Thyroid gland (tissue), 4 donors: ENCODE results near the gene FANCG. TPM values are rescaled to one million over a fixed set of nuclear protein-coding genes. Genes with fewer than 3 reads are reported as not detected.

Source experiments
- DNase-seq, 2 donors: peaks; one replicate each; pipeline ENCODE4 v3.0.0-alpha.2; 2019
- H3K27ac ChIP-seq, 3 donors: fragments of 200-600 bp; sonication (generic); 1 replicate in 2 of 3; 2 replicates in 1 of 3; pipeline ENCODE4 v1.5.1; 2016 to 2019; ENCODE audit warnings: mild to moderate bottlenecking in 1 of 3, moderate library complexity in 1 of 3
- H3K27me3 ChIP-seq: fragments of 200-600 bp; sonication (generic); one replicate; pipeline ENCODE4 v1.5.1; 2019
- H3K36me3 ChIP-seq, 2 donors: fragments of 200-600 bp; sonication (generic); one replicate each; pipeline ENCODE4 v1.5.1; 2016 to 2019
- H3K4me1 ChIP-seq, 2 donors: fragments of 200-600 bp; sonication (generic); one replicate each; pipeline ENCODE4 v1.5.1; 2017 to 2019
- H3K4me3 ChIP-seq, 3 donors: fragments of 200-600 bp; sonication (generic); replicated peaks in 1 of 3; 1 replicate in 2 of 3; 2 replicates in 1 of 3; pipeline ENCODE4 v1.5.1; 2016; ENCODE audit warnings: mild to moderate bottlenecking in 1 of 3
- H3K9me3 ChIP-seq: fragments of 200-600 bp; sonication (generic); one replicate; pipeline ENCODE4 v1.5.1; 2017
- POLR2A ChIP-seq, 2 donors: fragments of 450-650 bp; IDR thresholded peaks; one replicate each; pipeline ENCODE4 v1.6.1; 2017; ENCODE audit warnings: antibody characterized with exemption in 2 of 2, mild to moderate bottlenecking in 2 of 2, moderate library complexity in 1 of 2
- WGBS, 2 donors: methylation state at CpG; one replicate each; pipeline ENCODE4 v1.1.5; 2017; 5-methylcytosine and 5-hydroxymethylcytosine counted together
- intact Hi-C: fragments of 100-400 bp; cut with DNase I; formaldehyde crosslinking; loops from one replicate; pipeline ENCODE4 v1.15.1; 2023
- total RNA-seq, 4 donors: library from RNA; depleted of rRNA; stranded (reverse); fragments of >200 nt; gene quantifications; one replicate each; pipeline ENCODE4 v1.2.3, GENCODE V29; 2016
- TF ChIP-seq, protein P1 (sequence below), 6 experiments: fragments of 200-600 bp in 3 of 6; fragments of 450-650 bp in 3 of 6; sonication (generic) in 3 of 6; IDR thresholded peaks; one replicate each; pipeline ENCODE4 v1.5.1; 2016 to 2019; ENCODE audit warnings: antibody characterized with exemption in 6 of 6, mild to moderate bottlenecking in 2 of 6, inconsistent platforms in 1 of 6, moderate library complexity in 1 of 6

FANCG gene
- total RNA-seq, 4 donors from 2014 or later, result 8.6 to 13.8 (median 11.8) TPM

DNA sequence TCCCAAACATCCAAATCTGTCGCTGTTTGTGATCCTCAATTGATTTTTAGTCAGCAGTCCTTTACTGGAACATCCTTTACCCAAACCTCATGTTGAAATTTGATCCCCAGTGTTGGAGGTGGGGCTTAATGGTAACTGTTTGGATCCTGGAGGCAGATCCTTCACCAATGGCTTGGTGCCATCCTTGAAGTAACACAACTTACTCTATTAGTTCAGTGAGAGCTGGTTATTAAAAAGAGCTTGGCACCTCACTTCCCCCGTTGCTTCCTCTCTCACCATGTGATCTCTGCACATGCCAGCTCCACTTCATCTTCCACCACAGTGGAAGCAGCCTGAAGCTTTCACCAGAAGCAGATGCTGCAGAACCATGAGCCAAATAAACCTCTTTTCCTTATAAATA lies 49.9 kb downstream of the FANCG start:
- Histone ChIP-seq H3K9me3 (no peaks in the 10 kb centered on the region), H3K4me3 (no peak overlapping the region), H3K36me3 (peaks cover 0 to 7% of the 10 kb centered on the region in 2 donors), H3K27ac (no peak overlapping the region), H3K27me3 (no peaks in the 10 kb centered on the region), H3K4me1 (no peaks in the 10 kb centered on the region)
- intact Hi-C loops, result no loop called here
- 58 to 70% methylated on average over 2 of the region's 2 CpGs for WGBS, 2 donors
- DNase-seq, result peak; percentile 5 to 11
- TF ChIP-seq POLR2A (IDR thresholded peaks at IDR 0.05), result no peak

DNA sequence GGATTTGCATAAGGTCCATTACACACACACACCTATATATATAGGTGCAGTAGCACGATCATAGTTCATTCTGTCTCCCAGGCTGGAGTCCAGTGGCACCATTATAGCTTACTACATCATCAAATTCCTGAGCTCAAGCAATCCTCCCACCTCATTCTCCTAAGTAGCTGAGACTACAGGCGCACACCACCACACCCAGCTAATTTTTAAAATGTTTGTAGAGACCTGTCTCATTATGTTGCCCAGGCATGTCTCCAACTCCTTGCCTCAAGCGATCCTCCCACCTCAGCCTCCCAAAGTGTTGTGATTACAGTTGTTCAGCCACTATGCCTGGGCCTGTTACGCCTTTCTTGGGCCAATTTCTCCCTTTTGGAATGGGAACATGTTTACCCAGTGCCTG lies 50.5 kb downstream of the FANCG start:
- Histone ChIP-seq H3K4me3 (no peak overlapping the region), H3K9me3 (no peaks in the 10 kb centered on the region), H3K4me1 (no peaks in the 10 kb centered on the region), H3K27ac (no peak overlapping the region), H3K36me3 (peaks cover 0 to 7% of the 10 kb centered on the region in 2 donors), H3K27me3 (no peaks in the 10 kb centered on the region)
- intact Hi-C loops, result no loop called here
- 74 to 94% methylated on average over 4 of the region's 4 CpGs for WGBS, 2 donors
- no peak for DNase-seq
- no peak for TF ChIP-seq POLR2A (IDR thresholded peaks at IDR 0.05)
- TF ChIP-seq, protein P1, sequence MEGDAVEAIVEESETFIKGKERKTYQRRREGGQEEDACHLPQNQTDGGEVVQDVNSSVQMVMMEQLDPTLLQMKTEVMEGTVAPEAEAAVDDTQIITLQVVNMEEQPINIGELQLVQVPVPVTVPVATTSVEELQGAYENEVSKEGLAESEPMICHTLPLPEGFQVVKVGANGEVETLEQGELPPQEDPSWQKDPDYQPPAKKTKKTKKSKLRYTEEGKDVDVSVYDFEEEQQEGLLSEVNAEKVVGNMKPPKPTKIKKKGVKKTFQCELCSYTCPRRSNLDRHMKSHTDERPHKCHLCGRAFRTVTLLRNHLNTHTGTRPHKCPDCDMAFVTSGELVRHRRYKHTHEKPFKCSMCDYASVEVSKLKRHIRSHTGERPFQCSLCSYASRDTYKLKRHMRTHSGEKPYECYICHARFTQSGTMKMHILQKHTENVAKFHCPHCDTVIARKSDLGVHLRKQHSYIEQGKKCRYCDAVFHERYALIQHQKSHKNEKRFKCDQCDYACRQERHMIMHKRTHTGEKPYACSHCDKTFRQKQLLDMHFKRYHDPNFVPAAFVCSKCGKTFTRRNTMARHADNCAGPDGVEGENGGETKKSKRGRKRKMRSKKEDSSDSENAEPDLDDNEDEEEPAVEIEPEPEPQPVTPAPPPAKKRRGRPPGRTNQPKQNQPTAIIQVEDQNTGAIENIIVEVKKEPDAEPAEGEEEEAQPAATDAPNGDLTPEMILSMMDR (IDR thresholded peaks at IDR 0.05), result no peak

DNA sequence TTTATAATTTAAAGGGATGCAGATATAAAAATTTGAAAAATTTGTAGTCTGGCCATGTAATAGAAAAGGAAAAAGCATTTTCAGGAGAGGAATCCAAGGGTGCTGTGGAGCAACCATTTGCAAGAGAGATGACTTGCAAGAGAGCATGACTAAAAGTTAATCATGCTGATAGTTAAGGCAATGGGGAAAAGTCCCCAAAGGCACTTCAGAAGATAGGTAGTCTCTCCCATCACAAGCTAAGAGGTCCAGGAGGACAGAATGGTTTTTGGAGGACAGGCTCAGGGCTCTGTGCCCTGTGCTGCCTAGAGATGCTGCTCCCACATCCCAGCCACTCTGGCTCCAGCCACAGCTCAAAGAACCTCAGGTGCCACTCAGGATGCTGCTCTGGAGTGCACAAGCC lies 51.4 kb downstream of the FANCG start:
- H3K36me3 ChIP-seq, result peaks cover 0 to 7% of the 10 kb centered on the region in 2 donors
- no peak overlapping the region for H3K4me3 ChIP-seq
- no peak for DNase-seq
- H3K27me3 ChIP-seq, result no peaks in the 10 kb centered on the region
- intact Hi-C loops, result no loop called here
- no peaks in the 10 kb centered on the region for H3K4me1 ChIP-seq
- TF ChIP-seq POLR2A (IDR thresholded peaks at IDR 0.05), result no peak
- TF ChIP-seq, protein P1 (IDR thresholded peaks at IDR 0.05), result no peak
- no peaks in the 10 kb centered on the region for H3K9me3 ChIP-seq
- H3K27ac ChIP-seq, result no peak overlapping the region

DNA sequence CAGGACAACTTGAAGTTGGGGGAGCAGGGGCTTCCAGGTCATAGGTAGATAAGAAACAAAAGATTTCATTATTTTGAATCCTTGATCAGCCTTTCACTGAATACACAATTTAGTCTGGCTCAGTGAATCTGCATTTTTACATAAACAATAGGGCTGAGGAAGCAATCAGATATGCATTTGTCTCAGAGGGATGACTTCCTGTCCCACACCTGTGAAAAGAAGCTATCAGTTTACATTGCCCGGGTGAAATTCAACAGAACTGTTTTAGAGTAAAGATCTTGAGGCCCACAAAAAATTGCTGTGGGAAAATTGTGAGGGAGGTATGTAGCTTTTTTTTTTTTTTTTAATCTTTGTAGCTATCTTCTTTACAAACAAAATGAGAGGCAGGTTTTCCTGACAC lies 51.9 kb downstream of the FANCG start:
- TF ChIP-seq, protein P1 (IDR thresholded peaks at IDR 0.05), result no peak
- TF ChIP-seq POLR2A (IDR thresholded peaks at IDR 0.05), result no peak
- H3K4me3 ChIP-seq, result no peak overlapping the region
- no peaks in the 10 kb centered on the region for H3K9me3 ChIP-seq
- no peak overlapping the region for H3K27ac ChIP-seq
- intact Hi-C loops, result no loop called here
- H3K36me3 ChIP-seq, result peaks cover 0 to 7% of the 10 kb centered on the region in 2 donors
- H3K4me1 ChIP-seq, result no peaks in the 10 kb centered on the region
- no peaks in the 10 kb centered on the region for H3K27me3 ChIP-seq
- DNase-seq, result no peak
- WGBS, 2 donors, result 46 to 62% methylated on average over 1 of the region's 1 CpG

DNA sequence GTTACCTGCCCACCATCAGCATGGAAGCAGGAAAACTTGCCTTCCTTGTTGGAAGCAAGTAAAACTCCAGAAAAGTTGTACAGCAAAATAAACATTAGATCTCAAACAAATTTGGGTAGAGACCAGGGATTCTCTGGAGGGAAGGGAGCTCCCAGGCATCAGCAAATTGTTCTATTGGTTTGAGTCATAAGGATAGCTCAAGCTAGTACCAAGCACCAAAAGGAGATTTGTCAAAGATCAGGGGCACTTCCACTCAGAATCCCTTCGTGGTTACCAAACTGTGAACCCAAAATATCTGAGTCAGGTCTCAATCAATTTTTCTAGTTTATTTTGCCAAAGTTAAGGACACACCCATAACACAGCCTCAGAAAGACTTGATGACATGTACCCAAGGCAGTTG lies 52.4 kb downstream of the FANCG start:
- Histone ChIP-seq H3K27me3 (no peaks in the 10 kb centered on the region), H3K4me1 (no peaks in the 10 kb centered on the region), H3K27ac (no peak overlapping the region), H3K36me3 (peaks cover 4% of the 10 kb centered on the region in 2 donors), H3K9me3 (no peaks in the 10 kb centered on the region), H3K4me3 (no peak overlapping the region)
- 70 to 85% methylated on average over 1 of the region's 1 CpG for WGBS, 2 donors
- intact Hi-C loops, result no loop called here
- no peak for TF ChIP-seq POLR2A (IDR thresholded peaks at IDR 0.05)
- TF ChIP-seq, protein P1 (IDR thresholded peaks at IDR 0.05), result no peak
- no peak for DNase-seq

DNA sequence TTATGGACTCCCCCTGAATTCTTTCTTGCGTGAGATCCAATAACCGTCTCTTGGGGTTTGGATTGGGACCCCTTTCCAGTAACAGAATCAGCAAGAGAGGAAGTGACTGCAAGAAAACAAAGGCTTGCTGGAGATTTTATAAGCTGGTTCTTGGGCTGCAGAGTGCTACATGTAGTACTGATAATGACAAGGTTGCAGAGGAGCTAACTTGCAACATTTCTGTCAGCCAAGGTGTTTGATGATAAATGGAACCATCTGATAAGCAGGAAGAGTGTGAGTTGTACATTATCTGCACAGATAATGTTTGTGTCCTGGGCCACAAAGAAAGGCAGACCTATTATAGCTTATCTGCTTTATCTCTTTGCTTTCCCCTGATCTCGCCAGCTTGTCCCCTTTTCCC lies 53.1 kb downstream of the FANCG start:
- Histone ChIP-seq H3K27me3 (no peaks in the 10 kb centered on the region), H3K9me3 (no peaks in the 10 kb centered on the region), H3K4me1 (no peaks in the 10 kb centered on the region), H3K4me3 (no peak overlapping the region), H3K27ac (no peak overlapping the region), H3K36me3 (peaks cover 0 to 7% of the 10 kb centered on the region in 2 donors)
- WGBS, 2 donors, result 84 to 88% methylated on average over 3 of the region's 3 CpGs
- no peak for TF ChIP-seq POLR2A (IDR thresholded peaks at IDR 0.05)
- TF ChIP-seq, protein P1 (IDR thresholded peaks at IDR 0.05), result no peak
- no peak for DNase-seq
- intact Hi-C loops, result no loop called here
